A673 (cell line): ENCODE measurements around the gene PRELP. TPM values are rescaled to one million over a fixed set of nuclear protein-coding genes. Genes with fewer than 3 reads are reported as not detected.

Experiments used
- BruUV-seq: library from RNA; stranded (reverse); fragments of 400-500 nt; replicated peaks from 2 replicates; lab custom pipeline; 2021; lab: Mats Ljungman, UMichigan
- CTCF ChIA-PET: fragments of 300-600 bp; sonication (Branson Sonifier 250); formaldehyde crosslinking; loops from one replicate; lab custom pipeline; 2022; ENCODE audit warnings: antibody characterized with exemption; lab: Charles Lee
- POLR2A ChIA-PET: fragments of 300-600 bp; sonication (Branson Sonifier 250); formaldehyde crosslinking; loops from one replicate; lab custom pipeline; 2022; ENCODE audit warnings: antibody characterized with exemption; ENCODE audit not compliant: low non-redundant PET; lab: Charles Lee
- DNase-seq: peaks from one replicate; pipeline ENCODE4 v3.0.0-alpha.2; 2015; ENCODE audit warnings: low spot score
- H3K27ac ChIP-seq: fragments of 200-600 bp; sonication (generic); 2 replicates; pipeline ENCODE4 v1.5.1; 2016; ENCODE audit warnings: mixed run types, low read depth, mild to moderate bottlenecking, mixed read lengths, antibody characterized with exemption, low read length; ENCODE audit not compliant: poor library complexity, severe bottlenecking
- H3K27me3 ChIP-seq: fragments of 200-600 bp; sonication (generic); replicated peaks from 2 replicates; pipeline ENCODE4 v1.6.1; 2017; ENCODE audit warnings: mixed run types, low read depth, mild to moderate bottlenecking, mixed read lengths, antibody characterized with exemption, low read length; ENCODE audit not compliant: insufficient read depth, poor library complexity
- H3K36me3 ChIP-seq: fragments of 200-600 bp; sonication (generic); 2 replicates; pipeline ENCODE4 v1.6.1; 2016; ENCODE audit warnings: mixed run types, mild to moderate bottlenecking, mixed read lengths, antibody characterized with exemption, low read length; ENCODE audit not compliant: insufficient read depth, poor library complexity, severe bottlenecking
- H3K4me1 ChIP-seq: fragments of 200-600 bp; sonication (generic); 2 replicates; pipeline ENCODE4 v1.6.1; 2017; ENCODE audit warnings: mixed run types, mild to moderate bottlenecking, mixed read lengths, antibody characterized with exemption, low read length; ENCODE audit not compliant: insufficient read depth, poor library complexity, severe bottlenecking
- H3K4me3 ChIP-seq: fragments of 200-600 bp; sonication (generic); 2 replicates; pipeline ENCODE4 v1.5.1; 2016; ENCODE audit warnings: low read depth, mixed run types, mild to moderate bottlenecking, mixed read lengths, low read length; ENCODE audit not compliant: poor library complexity, severe bottlenecking
- H3K9me3 ChIP-seq: fragments of 200-600 bp; sonication (generic); 2 replicates; pipeline ENCODE4 v1.6.1; 2016; ENCODE audit warnings: mixed run types, low read depth, mild to moderate bottlenecking, mixed read lengths, antibody characterized with exemption, low read length; ENCODE audit not compliant: poor library complexity, severe bottlenecking
- EZH2 ChIP-seq: fragments of 200-600 bp; sonication (generic); IDR thresholded peaks from 2 replicates; pipeline ENCODE4 v1.6.1; 2017; ENCODE audit warnings: borderline replicate concordance, low read depth, mild to moderate bottlenecking, mixed read lengths, antibody characterized with exemption, low read length; ENCODE audit not compliant: poor library complexity, severe bottlenecking
- intact Hi-C: fragments of 100-400 bp; cut with micrococcal nuclease; formaldehyde crosslinking; loops from one replicate; pipeline ENCODE4 v1.10.0; 2022; ENCODE audit not compliant: unreplicated experiment
- total RNA-seq: library from RNA; stranded (reverse); gene quantifications from 2 replicates; pipeline ENCODE4 v1.2.3, GENCODE V29; 2021
- TF ChIP-seq, protein P1 (sequence below): fragments of 300-800, 200-600 bp; sonication (generic); conservative IDR thresholded peaks from 2 replicates; pipeline ENCODE4 v1.5.1; 2017; ENCODE audit warnings: low read depth, mild to moderate bottlenecking, antibody characterized with exemption, low read length, moderate library complexity, mixed read lengths

The PRELP gene
- total RNA-seq, 1 experiment from 2014 or later: not detected

- Histone ChIP-seq H3K4me3 (no peak overlapping the region), H3K27ac (no peak overlapping the region), H3K27me3 (no peaks in the 10 kb centered on the region), H3K9me3 (no peaks in the 10 kb centered on the region), H3K4me1 (no peaks in the 10 kb centered on the region), H3K36me3 (no peaks in the 10 kb centered on the region)
- no TSS peak for BruUV-seq
- CTCF ChIA-PET: no interaction called here
- intact Hi-C loops: no loop called here
- TF ChIP-seq, protein P1, sequence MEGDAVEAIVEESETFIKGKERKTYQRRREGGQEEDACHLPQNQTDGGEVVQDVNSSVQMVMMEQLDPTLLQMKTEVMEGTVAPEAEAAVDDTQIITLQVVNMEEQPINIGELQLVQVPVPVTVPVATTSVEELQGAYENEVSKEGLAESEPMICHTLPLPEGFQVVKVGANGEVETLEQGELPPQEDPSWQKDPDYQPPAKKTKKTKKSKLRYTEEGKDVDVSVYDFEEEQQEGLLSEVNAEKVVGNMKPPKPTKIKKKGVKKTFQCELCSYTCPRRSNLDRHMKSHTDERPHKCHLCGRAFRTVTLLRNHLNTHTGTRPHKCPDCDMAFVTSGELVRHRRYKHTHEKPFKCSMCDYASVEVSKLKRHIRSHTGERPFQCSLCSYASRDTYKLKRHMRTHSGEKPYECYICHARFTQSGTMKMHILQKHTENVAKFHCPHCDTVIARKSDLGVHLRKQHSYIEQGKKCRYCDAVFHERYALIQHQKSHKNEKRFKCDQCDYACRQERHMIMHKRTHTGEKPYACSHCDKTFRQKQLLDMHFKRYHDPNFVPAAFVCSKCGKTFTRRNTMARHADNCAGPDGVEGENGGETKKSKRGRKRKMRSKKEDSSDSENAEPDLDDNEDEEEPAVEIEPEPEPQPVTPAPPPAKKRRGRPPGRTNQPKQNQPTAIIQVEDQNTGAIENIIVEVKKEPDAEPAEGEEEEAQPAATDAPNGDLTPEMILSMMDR: no peak
- no peak for TF ChIP-seq EZH2
- POLR2A ChIA-PET: interaction anchor here (0.6 kb wide), 1 partner anchor 184 kb away, joined by 10 read pairs; no protein-coding TSS in a partner anchor
- no peak for DNase-seq
Measured at GRCh38 chr1:203478986-203479385, 3.4 kb downstream of the PRELP start.

DNA sequence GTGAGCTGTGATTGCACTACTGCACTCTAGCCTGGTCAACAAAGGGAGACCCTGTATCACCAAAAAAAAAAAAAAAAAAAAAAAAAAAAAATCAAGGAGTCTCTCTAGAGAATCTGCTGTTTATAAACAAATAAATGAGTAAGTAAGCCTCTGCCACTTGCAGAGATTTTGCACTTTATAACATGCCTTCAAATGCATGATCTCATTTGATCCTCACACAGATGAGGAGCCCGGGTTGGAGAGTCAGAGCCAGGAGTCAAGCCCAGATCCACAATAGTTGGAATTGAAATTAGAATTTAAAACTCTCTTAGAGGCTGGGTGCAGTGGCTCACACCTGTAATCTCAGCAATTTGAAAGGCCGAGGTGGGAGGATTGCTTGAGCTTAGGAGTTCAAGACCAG lies 4.0 kb downstream of the PRELP start:
- POLR2A ChIA-PET: interaction anchor here (0.6 kb wide), 1 partner anchor 185 kb away, joined by 10 read pairs; no protein-coding TSS in a partner anchor
- intact Hi-C loops: no loop called here
- no TSS peak for BruUV-seq

DNA sequence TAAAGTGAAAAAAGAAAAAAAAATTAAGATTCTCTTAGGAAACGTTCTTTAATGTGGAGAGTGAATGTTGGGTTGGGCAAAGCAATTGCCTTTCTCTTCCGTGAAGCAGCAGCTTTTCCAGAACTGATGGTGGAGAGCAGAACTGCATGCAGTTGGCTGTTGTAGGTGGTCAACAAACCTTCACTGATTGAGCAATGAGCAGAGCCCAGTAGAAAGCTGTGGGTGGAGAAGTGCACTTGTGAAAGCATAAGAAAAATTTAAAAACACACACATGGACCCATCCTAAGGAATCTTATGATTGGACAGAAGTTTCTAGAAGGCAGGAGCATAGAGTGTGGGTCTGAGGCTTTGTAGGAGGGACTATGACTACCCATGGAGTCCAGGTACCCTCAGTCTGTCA lies 4.5 kb downstream of the PRELP start:
- TF ChIP-seq EZH2: no peak
- TF ChIP-seq, protein P1: no peak
- intact Hi-C loops: no loop called here
- no peak for DNase-seq
- H3K36me3 ChIP-seq: no peaks in the 10 kb centered on the region
- no peaks in the 10 kb centered on the region for H3K4me1 ChIP-seq
- H3K9me3 ChIP-seq: no peaks in the 10 kb centered on the region
- BruUV-seq: no TSS peak
- H3K27me3 ChIP-seq: no peaks in the 10 kb centered on the region
- H3K27ac ChIP-seq: no peak overlapping the region
- ChIA-PET CTCF (no interaction called here), POLR2A (no interaction called here)
- no peak overlapping the region for H3K4me3 ChIP-seq

More for the DNA sequence above, 4.0 kb downstream of the PRELP start:
- Histone ChIP-seq H3K4me1 (no peaks in the 10 kb centered on the region), H3K27me3 (no peaks in the 10 kb centered on the region), H3K4me3 (no peak overlapping the region), H3K27ac (no peak overlapping the region), H3K9me3 (no peaks in the 10 kb centered on the region), H3K36me3 (no peaks in the 10 kb centered on the region)
- TF ChIP-seq, protein P1: no peak
- DNase-seq: no peak
- CTCF ChIA-PET: no interaction called here
